PFSK-1 (cell line): ENCODE measurements around the gene NRXN3.

Experiments
- POLR2AphosphoS5 ChIP-seq: IDR thresholded peaks from 2 replicates; pipeline ENCODE4 v1.6.1; 2012; ENCODE audit warnings: low read depth, mild to moderate bottlenecking, control low read depth, low read length, moderate library complexity
- REST ChIP-seq, 2 experiments: IDR thresholded peaks; 2 replicates each; pipeline versions ENCODE4 v1.6.1 to v1.8.0; 2011 to 2012; ENCODE audit warnings: low read depth in 2 of 2, low read length in 2 of 2, control low read depth in 1 of 2, inconsistent platforms in 1 of 2, mild to moderate bottlenecking in 1 of 2, moderate library complexity in 1 of 2; ENCODE audit not compliant: insufficient read depth in 1 of 2
- SIN3A ChIP-seq: IDR thresholded peaks from 2 replicates; pipeline ENCODE4 v1.6.1; 2012; ENCODE audit warnings: mild to moderate bottlenecking, low read length, moderate library complexity, borderline replicate concordance; ENCODE audit not compliant: insufficient read depth
- TAF1 ChIP-seq: IDR thresholded peaks from 2 replicates; pipeline ENCODE4 v1.6.1; 2012; ENCODE audit warnings: low read length, control low read depth, borderline replicate concordance; ENCODE audit not compliant: insufficient read depth

- TF ChIP-seq TAF1 = no peak
- no peak for TF ChIP-seq POLR2AphosphoS5
- TF ChIP-seq SIN3A = no peak
- TF ChIP-seq REST (IDR thresholded peaks at IDR 0.05; ENCODE audit: insufficient read depth in 1 of 2, low read depth in 2 of 2, low read length in 2 of 2) = no peak
Measured at GRCh38 chr14:78335531-78335930, 165.4 kb downstream of the NRXN3 start.
